HepG2 (cell line): ENCODE measurements around the gene SLC25A15. TPM values are rescaled to one million over a fixed set of nuclear protein-coding genes. Genes with fewer than 3 reads are reported as not detected.
A peak's percentile ranks its signal among the peaks of the same experiment; 100 is the strongest.

Experiments used
- BATF2 ChIP-seq: sonication (generic); formaldehyde crosslinking; IDR thresholded peaks from 2 replicates; pipeline ENCODE4 v1.8.0; 2022; ENCODE audit warnings: mild to moderate bottlenecking, missing genetic modification reagents, moderate library complexity
- CERS6 ChIP-seq: sonication (generic); formaldehyde crosslinking; IDR thresholded peaks from 2 replicates; pipeline ENCODE4 v1.5.0; 2020; ENCODE audit warnings: missing genetic modification reagents
- DMTF1 ChIP-seq: sonication (generic); formaldehyde crosslinking; IDR thresholded peaks from 2 replicates; pipeline ENCODE4 v1.4.0; 2020; ENCODE audit warnings: mild to moderate bottlenecking, missing genetic modification reagents
- HNF4G ChIP-seq, 2 experiments: sonication (generic) in 1 of 2; formaldehyde crosslinking in 1 of 2; IDR thresholded peaks; 2 replicates each; pipeline versions ENCODE4 v1.4.0 to v1.6.1; 2011 to 2020; ENCODE audit warnings: borderline replicate concordance in 2 of 2, low read depth in 2 of 2, mild to moderate bottlenecking in 2 of 2, low read length in 1 of 2, missing genetic modification reagents in 1 of 2, moderate library complexity in 1 of 2
- KAT8 ChIP-seq: IDR thresholded peaks from 2 replicates; pipeline ENCODE4 v1.6.1; 2016; ENCODE audit warnings: missing genetic modification reagents, missing compliant biosample characterization
- NCOA5 ChIP-seq: sonication (generic); formaldehyde crosslinking; IDR thresholded peaks from 2 replicates; pipeline ENCODE4 v1.4.0; 2020; ENCODE audit warnings: missing genetic modification reagents
- NFAT5 ChIP-seq: sonication (generic); formaldehyde crosslinking; IDR thresholded peaks from 2 replicates; pipeline ENCODE4 v1.4.0; 2020; ENCODE audit warnings: missing genetic modification reagents
- NFIC ChIP-seq: IDR thresholded peaks from 2 replicates; pipeline ENCODE4 v1.6.1; 2012; ENCODE audit warnings: mild to moderate bottlenecking, low read length, inconsistent platforms
- NR3C1 ChIP-seq: sonication (generic); formaldehyde crosslinking; IDR thresholded peaks from 2 replicates; pipeline ENCODE4 v1.4.0; 2020; ENCODE audit warnings: missing genetic modification reagents
- NRL ChIP-seq: sonication (generic); formaldehyde crosslinking; IDR thresholded peaks from 2 replicates; pipeline ENCODE4 v1.5.0; 2020; ENCODE audit warnings: missing genetic modification reagents, mild to moderate bottlenecking, moderate library complexity, borderline replicate concordance
- SOX6 ChIP-seq, 2 experiments: fragments of 450-650 bp in 1 of 2; sonication (generic) in 1 of 2; formaldehyde crosslinking in 1 of 2; IDR thresholded peaks; 2 replicates each; pipeline versions ENCODE4 v1.4.0 to v1.6.1; 2017 to 2020; ENCODE audit warnings: antibody characterized with exemption in 1 of 2, mild to moderate bottlenecking in 1 of 2, missing genetic modification reagents in 1 of 2
- TBP ChIP-seq: sonication (generic); formaldehyde crosslinking; IDR thresholded peaks from 2 replicates; pipeline ENCODE4 v1.5.0; 2020; ENCODE audit warnings: missing genetic modification reagents
- TBX3 ChIP-seq: fragments of 450-650 bp; IDR thresholded peaks from 2 replicates; pipeline ENCODE4 v1.6.1; 2017; ENCODE audit warnings: antibody characterized with exemption, mild to moderate bottlenecking, inconsistent platforms, borderline replicate concordance
- TOE1 ChIP-seq: sonication (generic); formaldehyde crosslinking; IDR thresholded peaks from 2 replicates; pipeline ENCODE4 v1.4.0; 2020; ENCODE audit warnings: mild to moderate bottlenecking, missing genetic modification reagents
- ZBTB25 ChIP-seq: IDR thresholded peaks from 2 replicates; pipeline ENCODE4 v1.6.1; 2018; ENCODE audit warnings: missing genetic modification reagents
- ZNF12 ChIP-seq: sonication (generic); formaldehyde crosslinking; IDR thresholded peaks from 2 replicates; pipeline ENCODE4 v1.5.0; 2020; ENCODE audit warnings: missing genetic modification reagents
- ZNF567 ChIP-seq: sonication (generic); formaldehyde crosslinking; IDR thresholded peaks from 2 replicates; pipeline ENCODE4 v1.8.1; 2023; ENCODE audit warnings: mild to moderate bottlenecking, missing genetic modification reagents, borderline replicate concordance
- ZNF780A ChIP-seq: sonication (generic); formaldehyde crosslinking; IDR thresholded peaks from 2 replicates; pipeline ENCODE4 v1.8.0; 2022; ENCODE audit warnings: mild to moderate bottlenecking, missing genetic modification reagents, moderate library complexity
- ZNF782 ChIP-seq: sonication (generic); formaldehyde crosslinking; IDR thresholded peaks from 2 replicates; pipeline ENCODE4 v1.4.0; 2020; ENCODE audit warnings: missing genetic modification reagents, mild to moderate bottlenecking, borderline replicate concordance
- ZSCAN30 ChIP-seq: sonication (generic); formaldehyde crosslinking; IDR thresholded peaks from 2 replicates; pipeline ENCODE4 v1.5.0; 2020; ENCODE audit warnings: mild to moderate bottlenecking, missing genetic modification reagents
- polyA plus RNA-seq, 8 experiments: library from polyadenylated mRNA; depleted of rRNA in 3 of 8; stranded (reverse) in 7 of 8; unstranded in 1 of 8; fragments of >200 nt; fragmentation: Illumina TruSeq in 4 of 8; extraction: Trizol in 4 of 8; gene quantifications; 2 replicates each; pipeline versions ENCODE4 v1.2.1 to v1.2.3, GENCODE V29; 2011 to 2016; ENCODE audit warnings: low read depth in 4 of 8, missing spikeins in 1 of 8, mixed read lengths in 1 of 8; ENCODE audit not compliant: insufficient read depth in 1 of 8
- total RNA-seq, 5 experiments: library from RNA; depleted of rRNA; stranded (reverse); fragments of >200 nt; fragmentation: Illumina TruSeq; extraction: Trizol; gene quantifications; 2 replicates each; pipeline ENCODE4 v1.2.3, GENCODE V29; 2016; ENCODE audit warnings: low read depth in 1 of 5

Gene SLC25A15
- total and polyA plus RNA-seq, 2 of the 13 experiments (the other 11 are each of a cell fraction or from before 2014, with no cell fraction given), result 17.3 to 39.1 TPM

- TF ChIP-seq NFIC, result peak; percentile 56; the same call in 1 of the 2 replicates
- TF ChIP-seq NCOA5 (CRISPR knock-in tag), result no peak
- TF ChIP-seq BATF2 (CRISPR knock-in tag), result no peak
- TF ChIP-seq ZBTB25 (CRISPR knock-in tag), result no peak
- no peak for TF ChIP-seq NRL (CRISPR knock-in tag)
- no peak for TF ChIP-seq NR3C1
- no peak for TF ChIP-seq DMTF1
- no peak for TF ChIP-seq TBP (CRISPR knock-in tag)
- TF ChIP-seq ZNF782 (CRISPR knock-in tag), result no peak
- TF ChIP-seq TOE1 (CRISPR knock-in tag), result no peak
- no peak for TF ChIP-seq ZNF12 (CRISPR knock-in tag)
- TF ChIP-seq TBX3, result no peak
- no peak for TF ChIP-seq CERS6 (CRISPR knock-in tag)
- TF ChIP-seq NFAT5, result no peak
- TF ChIP-seq ZNF567 (CRISPR knock-in tag), result no peak
- TF ChIP-seq HNF4G (IDR thresholded peaks at IDR 0.05; ENCODE audit: borderline replicate concordance, low read depth, low read length), result peak; percentile 74
- TF ChIP-seq HNF4G (CRISPR knock-in tag; IDR thresholded peaks at IDR 0.05; ENCODE audit: borderline replicate concordance, low read depth), result no peak; the same call in 1 of the 2 replicates
- TF ChIP-seq ZNF780A (CRISPR knock-in tag), result no peak
- no peak for TF ChIP-seq ZSCAN30 (CRISPR knock-in tag)
- TF ChIP-seq KAT8 (CRISPR knock-in tag), result 0 out of 2 replicates have a peak, but pooled peaks have one; percentile 44
- TF ChIP-seq SOX6 (IDR thresholded peaks at IDR 0.05), result no peak
- TF ChIP-seq SOX6 (CRISPR knock-in tag; IDR thresholded peaks at IDR 0.05), result peak; percentile 84
Observed at GRCh38 chr13:40786568-40786996, 2.8 kb upstream of the SLC25A15 start (continued).
